Activated T-helper 1 cell treated with anti-CD3 and anti-CD28 coated beads, Interleukin-12 subunit alpha, Interleukin-12 subunit beta, Interleukin-2, Interleukin-4 antibody, amounts not matched to agents 30 ng/mL and 10 ng/mL and 1 ng/mL, durations not matched to agents 14 hours and 24 hours and 36 hours (primary cell): ENCODE results near the gene MGAT4A. TPM values are rescaled to one million over a fixed set of nuclear protein-coding genes. Genes with fewer than 3 reads are reported as not detected.
A peak's percentile ranks its signal among the peaks of the same experiment; 100 is the strongest.

Experiments used
- DNase-seq: peaks from one replicate; pipeline ENCODE4 v3.0.0; 2021; ENCODE audit warnings: low spot score
- H3K27ac Mint-ChIP-seq: one replicate; pipeline ENCODE4 v1.8.0; 2021; ENCODE audit warnings: mild to moderate bottlenecking, mixed read lengths
- H3K27me3 Mint-ChIP-seq: one replicate; pipeline ENCODE4 v1.8.0; 2022; ENCODE audit warnings: mild to moderate bottlenecking, moderate library complexity, mixed read lengths; ENCODE audit not compliant: insufficient read depth
- H3K36me3 Mint-ChIP-seq: one replicate; pipeline ENCODE4 v1.8.0; 2021; ENCODE audit warnings: low read depth, mixed read lengths
- H3K4me1 Mint-ChIP-seq: one replicate; pipeline ENCODE4 v1.8.0; 2021; ENCODE audit warnings: low read depth, mixed read lengths
- H3K4me3 Mint-ChIP-seq: one replicate; pipeline ENCODE4 v1.8.0; 2021; ENCODE audit warnings: mild to moderate bottlenecking, moderate library complexity, mixed read lengths
- H3K9me3 Mint-ChIP-seq: one replicate; pipeline ENCODE4 v1.8.0; 2021; ENCODE audit warnings: mixed read lengths
- intact Hi-C: fragments of 100-400 bp; cut with micrococcal nuclease; formaldehyde crosslinking; loops from one replicate; pipeline ENCODE4 v1.15.1; 2024
- total RNA-seq: library from RNA; stranded (reverse); gene quantifications from 2 replicates; pipeline ENCODE4 v1.2.3, GENCODE V29; 2022

The MGAT4A gene
- total RNA-seq, 1 donor from 2014 or later = 49.7 TPM

DNA sequence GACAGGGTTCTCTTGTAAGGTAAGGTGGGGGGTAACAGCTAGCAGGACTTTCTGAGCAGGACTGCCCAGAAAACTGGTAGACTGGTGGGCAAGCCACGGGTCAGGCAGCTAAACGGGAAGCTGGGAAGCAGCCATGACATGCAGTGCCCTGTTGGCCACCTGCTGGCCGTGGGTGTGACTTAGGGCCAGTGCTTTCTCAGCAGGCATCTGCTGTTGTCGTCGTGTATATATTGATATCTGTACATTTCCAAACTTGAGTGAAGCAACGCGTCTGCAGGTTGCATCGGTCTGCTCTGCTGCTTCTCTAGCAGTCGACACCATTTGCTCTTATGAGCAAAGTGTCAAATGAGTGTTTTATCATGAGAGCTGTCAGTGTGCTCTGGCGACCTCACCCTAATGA, 153.6 kb downstream of the MGAT4A start:
- Mint-ChIP-seq H3K27me3 (no peaks in the 10 kb centered on the region), H3K36me3 (peaks cover 32% of the 10 kb centered on the region), H3K4me3 (no peak overlapping the region), H3K9me3 (no peaks in the 10 kb centered on the region), H3K4me1 (no peaks in the 10 kb centered on the region), H3K27ac (no peak overlapping the region)
- intact Hi-C loops = no loop called here
- no peak for DNase-seq

DNA sequence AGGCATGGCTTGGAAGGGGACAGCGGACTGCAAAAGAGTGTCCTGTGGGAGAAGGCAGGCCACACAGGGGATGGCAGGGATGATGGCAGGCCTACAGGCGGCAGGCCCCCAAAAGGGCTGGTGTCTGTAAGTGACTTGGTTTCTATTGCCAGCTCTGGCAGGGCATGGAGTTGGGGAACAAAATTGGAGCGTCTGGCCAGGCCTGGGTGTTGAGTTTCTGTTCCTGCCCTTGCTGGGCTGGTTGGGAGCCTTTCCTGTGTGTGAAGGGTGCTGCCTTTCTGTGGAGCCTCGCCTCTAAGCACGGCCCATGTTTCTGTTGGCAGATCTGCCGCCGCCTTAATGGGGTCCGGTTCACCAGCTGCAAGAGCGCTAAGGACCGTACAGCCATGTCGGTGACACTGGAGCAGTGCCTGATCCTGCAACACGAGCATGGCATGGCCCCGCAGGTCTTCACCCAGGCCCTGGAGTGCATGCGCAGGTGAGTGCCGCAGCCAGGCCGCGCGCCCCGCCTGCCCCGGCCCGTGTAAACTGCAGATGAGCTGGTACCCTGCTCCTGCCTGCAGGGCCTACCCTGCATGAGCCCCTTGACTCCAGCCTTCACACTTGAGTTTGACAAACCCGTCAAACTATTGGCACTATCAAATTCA, 154.1 kb downstream of the MGAT4A start:
- Mint-ChIP-seq H3K4me1 (no peaks in the 10 kb centered on the region), H3K4me3 (no peak overlapping the region), H3K36me3 (peaks cover 27% of the 10 kb centered on the region), H3K9me3 (no peaks in the 10 kb centered on the region), H3K27ac (no peak overlapping the region), H3K27me3 (no peaks in the 10 kb centered on the region)
- intact Hi-C loops = no loop called here
- no peak for DNase-seq

DNA sequence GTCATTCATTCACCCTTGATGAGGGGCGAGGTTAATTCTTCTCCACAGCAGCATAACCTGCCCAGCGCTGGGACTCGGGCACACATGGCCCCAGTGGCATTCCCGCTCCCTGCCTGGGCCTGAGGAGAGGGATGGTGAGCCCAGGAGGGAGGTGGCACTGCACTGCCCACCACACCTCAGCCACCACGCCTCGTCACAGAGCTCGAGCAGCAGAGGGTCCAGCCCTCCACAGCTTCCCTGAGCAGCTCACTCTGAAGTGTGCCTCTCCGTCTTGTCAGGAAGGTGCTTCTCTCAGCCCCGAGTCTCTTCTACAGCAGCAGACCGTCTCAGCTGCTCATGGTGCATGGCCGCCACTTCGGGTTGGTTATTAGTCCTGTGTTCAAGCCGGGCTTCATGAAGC, 157.5 kb downstream of the MGAT4A start:
- peak overlapping the region; percentile 16 for H3K27ac Mint-ChIP-seq
- H3K4me1 Mint-ChIP-seq = peaks cover 5% of the 10 kb centered on the region
- no peaks in the 10 kb centered on the region for H3K9me3 Mint-ChIP-seq

DNA sequence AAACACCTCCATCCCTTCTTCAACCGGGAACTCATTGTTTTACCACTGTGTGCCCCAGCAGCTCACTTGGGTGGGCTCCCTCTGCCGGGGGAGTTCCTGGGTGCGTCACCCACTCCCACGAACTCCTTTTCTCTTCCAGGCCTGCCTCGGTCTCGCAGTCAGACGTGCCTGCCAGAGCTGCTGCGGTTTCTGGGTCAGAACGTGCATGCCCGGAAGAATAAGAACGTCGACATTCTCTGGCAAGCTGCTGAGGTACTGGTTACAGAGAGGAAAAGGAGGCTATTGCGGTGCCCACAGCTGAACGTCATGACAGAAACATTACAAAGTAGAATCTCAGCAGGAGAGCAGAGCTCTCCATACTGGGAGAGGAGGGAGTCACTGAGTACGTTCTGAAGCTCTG, 158.3 kb downstream of the MGAT4A start:
- no peak overlapping the region for H3K4me3 Mint-ChIP-seq
- H3K36me3 Mint-ChIP-seq = peaks cover 26% of the 10 kb centered on the region
- no peaks in the 10 kb centered on the region for H3K9me3 Mint-ChIP-seq
- no peaks in the 10 kb centered on the region for H3K27me3 Mint-ChIP-seq
- DNase-seq = no peak
- intact Hi-C loops = no loop called here
- peaks cover 5% of the 10 kb centered on the region for H3K4me1 Mint-ChIP-seq
- no peak overlapping the region for H3K27ac Mint-ChIP-seq

More for the DNA sequence above, 157.5 kb downstream of the MGAT4A start:
- H3K36me3 Mint-ChIP-seq = peaks cover 29% of the 10 kb centered on the region
- intact Hi-C loops = no loop called here
- no peak for DNase-seq
- H3K4me3 Mint-ChIP-seq = no peak overlapping the region
- no peaks in the 10 kb centered on the region for H3K27me3 Mint-ChIP-seq

DNA sequence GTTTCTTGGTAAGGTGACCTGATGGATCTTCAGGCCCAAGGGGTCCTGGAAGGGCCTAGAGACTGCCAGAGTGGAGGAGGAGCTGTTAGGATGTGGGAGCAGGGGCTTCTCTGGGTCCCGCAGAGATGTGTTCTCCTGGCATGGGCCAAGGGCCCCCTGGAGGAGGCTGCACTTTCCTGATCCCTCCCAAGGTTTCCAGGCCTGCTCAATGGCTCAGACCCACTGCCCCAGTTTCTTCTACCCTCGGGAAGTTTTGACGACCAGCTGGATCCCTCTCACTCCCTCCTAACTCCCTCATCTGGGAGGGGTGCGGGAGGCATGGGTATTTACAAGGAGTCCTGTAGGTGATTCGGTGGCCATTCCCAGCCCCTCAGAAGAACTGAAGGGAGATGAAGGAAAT, 158.7 kb downstream of the MGAT4A start:
- Mint-ChIP-seq H3K27ac (no peak overlapping the region), H3K36me3 (peaks cover 30% of the 10 kb centered on the region), H3K4me3 (no peak overlapping the region), H3K4me1 (peaks cover 5% of the 10 kb centered on the region), H3K9me3 (no peaks in the 10 kb centered on the region), H3K27me3 (no peaks in the 10 kb centered on the region)
- intact Hi-C loops = no loop called here
- DNase-seq = no peak

DNA sequence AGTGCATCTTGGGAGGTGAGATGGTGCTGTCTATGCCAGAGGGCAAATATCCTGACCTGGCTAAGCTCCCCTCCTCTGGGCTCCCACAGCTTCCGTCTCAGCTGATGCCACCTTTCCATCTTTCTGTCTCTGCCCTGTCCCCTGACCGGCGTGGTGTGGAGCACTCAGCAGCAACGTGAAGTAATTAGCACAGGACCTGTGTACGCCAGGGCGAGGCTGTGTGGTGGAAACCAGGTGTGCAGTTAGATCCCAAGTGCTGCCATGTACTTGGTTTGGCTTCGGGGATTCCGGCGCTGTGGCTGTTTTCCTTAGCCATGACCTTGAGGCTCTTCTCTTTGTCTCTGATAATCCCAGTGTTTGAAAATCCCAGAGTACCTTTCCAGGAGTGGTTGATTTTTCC, 159.1 kb downstream of the MGAT4A start:
- Mint-ChIP-seq H3K27ac (no peak overlapping the region), H3K36me3 (peaks cover 34% of the 10 kb centered on the region), H3K4me1 (peaks cover 5% of the 10 kb centered on the region), H3K9me3 (no peaks in the 10 kb centered on the region), H3K27me3 (no peaks in the 10 kb centered on the region), H3K4me3 (no peak overlapping the region)
- intact Hi-C loops = no loop called here
- DNase-seq = no peak

DNA sequence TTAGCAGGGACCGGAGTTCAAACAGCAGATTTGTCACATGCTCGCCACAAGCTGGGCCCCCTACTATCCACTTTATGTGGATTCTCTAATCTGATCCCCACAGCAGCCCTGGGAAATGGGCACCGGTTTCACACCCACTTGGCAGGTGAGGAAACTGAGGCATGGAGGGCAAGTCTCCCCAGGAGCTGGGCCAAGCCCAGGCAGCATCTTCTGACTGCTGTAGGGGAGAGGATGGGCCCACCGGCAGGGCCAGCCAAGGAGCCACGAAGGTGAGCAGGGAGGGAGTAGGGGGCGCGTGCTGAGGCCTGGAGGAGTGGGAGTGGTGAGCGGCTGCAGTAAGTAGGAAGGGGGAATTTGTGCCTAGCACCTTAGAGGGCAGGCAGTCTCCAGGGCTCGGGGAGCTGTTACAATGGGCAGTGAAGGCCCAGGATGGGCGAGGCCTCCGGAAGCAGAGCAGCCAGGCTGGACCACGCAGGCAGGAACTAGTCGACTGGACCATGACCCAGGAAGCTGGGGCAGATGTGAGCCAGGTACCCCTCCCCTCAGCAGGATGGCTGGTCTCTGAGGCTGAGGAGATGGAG, 159.7 kb downstream of the MGAT4A start:
- intact Hi-C loops = no loop called here
- DNase-seq = no peak
- no peak overlapping the region for H3K27ac Mint-ChIP-seq
- H3K9me3 Mint-ChIP-seq = no peaks in the 10 kb centered on the region
- peaks cover 5% of the 10 kb centered on the region for H3K4me1 Mint-ChIP-seq
- no peak overlapping the region for H3K4me3 Mint-ChIP-seq
- no peaks in the 10 kb centered on the region for H3K27me3 Mint-ChIP-seq
- H3K36me3 Mint-ChIP-seq = peaks cover 40% of the 10 kb centered on the region

DNA sequence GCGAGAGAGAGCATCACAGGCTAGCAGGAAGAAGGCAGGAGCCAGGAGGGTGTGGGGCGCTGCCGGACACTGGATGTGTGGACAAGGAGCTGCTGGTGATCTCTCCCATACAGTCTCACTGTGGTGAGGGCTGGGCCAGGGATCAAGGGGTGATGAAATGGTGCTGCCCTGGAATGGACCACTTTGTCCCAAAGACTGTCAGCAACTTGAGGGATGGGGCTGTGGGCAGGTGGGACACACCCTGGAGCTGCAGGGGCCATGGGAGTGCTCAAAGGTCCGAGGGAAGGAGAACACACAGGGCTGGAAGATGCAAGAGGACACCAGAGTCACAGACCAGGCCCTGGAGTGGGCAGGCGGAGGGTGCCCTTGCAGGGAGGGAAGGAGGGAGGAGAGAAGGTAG, 160.6 kb downstream of the MGAT4A start:
- no peak for DNase-seq
- H3K9me3 Mint-ChIP-seq = no peaks in the 10 kb centered on the region
- H3K36me3 Mint-ChIP-seq = peaks cover 44% of the 10 kb centered on the region
- intact Hi-C loops = no loop called here
- peaks cover 7% of the 10 kb centered on the region for H3K4me1 Mint-ChIP-seq
- H3K27me3 Mint-ChIP-seq = no peaks in the 10 kb centered on the region
- no peak overlapping the region for H3K4me3 Mint-ChIP-seq
- H3K27ac Mint-ChIP-seq = peak overlapping the region; percentile 9

DNA sequence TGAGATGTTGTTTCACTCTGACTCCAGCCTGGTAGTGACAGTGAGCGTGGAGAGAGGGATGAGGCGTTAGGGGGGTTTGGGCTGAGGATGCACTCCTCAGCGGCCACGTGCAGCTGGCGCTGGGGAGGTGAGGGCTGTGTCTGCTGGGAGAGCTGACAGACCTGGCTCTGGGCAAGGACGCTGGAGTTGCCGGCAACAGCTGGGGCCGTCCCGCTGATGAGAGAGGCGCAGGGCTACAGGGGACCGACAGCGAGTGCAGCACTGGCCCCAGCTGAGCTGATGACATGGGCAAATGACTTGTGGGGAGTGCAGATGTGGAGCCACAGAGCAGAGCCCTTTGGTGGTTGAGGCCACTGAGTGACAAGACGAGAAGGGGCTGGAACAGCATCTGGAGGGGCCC, 161.0 kb downstream of the MGAT4A start:
- H3K9me3 Mint-ChIP-seq = no peaks in the 10 kb centered on the region
- DNase-seq = no peak
- H3K4me1 Mint-ChIP-seq = peaks cover 11% of the 10 kb centered on the region
- H3K27me3 Mint-ChIP-seq = no peaks in the 10 kb centered on the region
- intact Hi-C loops = loop anchor here (1.0 kb wide), 2 partner anchors 157 to 267 kb away; no protein-coding TSS in a partner anchor
- peak overlapping the region; percentile 24 for H3K27ac Mint-ChIP-seq
- no peak overlapping the region for H3K4me3 Mint-ChIP-seq
- peaks cover 45% of the 10 kb centered on the region for H3K36me3 Mint-ChIP-seq

DNA sequence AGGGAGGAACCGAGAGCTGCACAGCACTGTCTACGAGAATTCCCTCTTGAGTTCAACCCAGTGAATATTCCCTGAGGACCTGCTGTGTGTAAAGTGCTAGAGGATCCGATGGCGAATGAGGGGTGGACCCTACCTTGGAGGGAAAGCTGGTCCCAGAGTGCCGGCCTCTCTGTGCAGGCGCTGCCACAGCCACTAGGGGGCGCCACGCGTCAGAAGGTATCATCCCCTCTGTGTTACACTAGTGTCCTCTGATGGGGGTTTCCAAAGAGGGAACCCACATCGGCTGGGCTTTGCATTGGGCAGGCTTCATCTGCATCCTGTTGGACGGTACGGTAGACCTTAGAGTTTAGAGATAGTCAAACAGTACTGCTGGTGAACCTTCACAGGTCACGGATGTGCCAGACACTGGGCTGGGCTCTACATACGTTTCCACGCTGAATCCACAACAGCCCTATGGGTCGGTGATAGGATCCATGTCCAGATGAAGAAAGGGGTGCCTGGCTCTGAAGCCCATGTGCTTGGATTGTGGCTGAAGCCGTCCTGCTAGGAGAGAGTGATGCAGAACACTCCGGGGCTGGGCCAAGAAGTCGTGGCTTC, 161.6 kb downstream of the MGAT4A start:
- no peaks in the 10 kb centered on the region for H3K9me3 Mint-ChIP-seq
- peaks cover 12% of the 10 kb centered on the region for H3K4me1 Mint-ChIP-seq
- intact Hi-C loops = loop anchor here (1.0 kb wide), 2 partner anchors 156 to 268 kb away; no protein-coding TSS in a partner anchor
- H3K36me3 Mint-ChIP-seq = peaks cover 45% of the 10 kb centered on the region
- peak overlapping the region; percentile 24 for H3K27ac Mint-ChIP-seq
- H3K27me3 Mint-ChIP-seq = no peaks in the 10 kb centered on the region
- peak; percentile 44 for DNase-seq
- H3K4me3 Mint-ChIP-seq = no peak overlapping the region

Other genes starting within 250 kb of the MGAT4A start
- 20.3 and 21.2 TPM in 2 replicates for gene COA5, start 122.6 kb downstream of the MGAT4A start, total RNA-seq
- 41.4 and 43.0 TPM in 2 replicates for gene UNC50, start 122.5 kb downstream of the MGAT4A start, total RNA-seq
- 0.13 and 0.32 TPM in 2 replicates for gene CRACDL, start 205.1 kb upstream of the MGAT4A start, total RNA-seq